ENCODE results near the gene ACOT4. TPM values are rescaled to one million over a fixed set of nuclear protein-coding genes. Genes with fewer than 3 reads are reported as not detected.
"Not testable (repeated sequence)": the region's sequence is repeated elsewhere in the genome, so short reads cannot be mapped to it uniquely, and the experiment has no call there.

ACOT4 gene
- total and polyA plus RNA-seq, 4 donors, result 0.15 to 1.6 (median 0.84) TPM

- DNase-seq (peak; percentile 70 to 86), ATAC-seq (ENCODE audit: low FRiP score) (peak; percentile 82)
- H3K36me3 ChIP-seq (ENCODE audit: control insufficient read depth in 1 of 2, insufficient read depth in 2 of 2, low read length in 1 of 2); H3K27ac ChIP-seq (ENCODE audit: low read depth in 1 of 2, low read length in 2 of 2); H3K27me3 ChIP-seq (ENCODE audit: control insufficient read depth in 1 of 2, insufficient read depth in 2 of 2, low read length in 1 of 2); H3K9me3 ChIP-seq (ENCODE audit: control insufficient read depth, low read length); H3K4me1 ChIP-seq (ENCODE audit: control insufficient read depth in 1 of 2, insufficient read depth in 2 of 2, low read length in 2 of 2); intact Hi-C loops (cut with DNase I); H3K4me3 ChIP-seq (ENCODE audit: low read length in 2 of 2): not testable (repeated sequence)
- 34 to 38% methylated on average over 8 of the region's 8 CpGs for WGBS, 2 donors
These were observed 20.8 kb upstream of the ACOT4 start for GRCh38 chr14:73570913-73571312.

GRCh38 chr14:73573034-73573433 lies 18.6 kb upstream of the ACOT4 start:
- DNase-seq; H3K9me3 ChIP-seq (ENCODE audit: control insufficient read depth, low read length); H3K36me3 ChIP-seq (ENCODE audit: control insufficient read depth in 1 of 2, insufficient read depth in 2 of 2, low read length in 1 of 2); intact Hi-C loops (cut with DNase I); H3K4me3 ChIP-seq (ENCODE audit: low read length in 2 of 2); H3K4me1 ChIP-seq (ENCODE audit: control insufficient read depth in 1 of 2, insufficient read depth in 2 of 2, low read length in 2 of 2); H3K27me3 ChIP-seq (ENCODE audit: control insufficient read depth in 1 of 2, insufficient read depth in 2 of 2, low read length in 1 of 2); ATAC-seq (ENCODE audit: low FRiP score); H3K27ac ChIP-seq (ENCODE audit: low read depth in 1 of 2, low read length in 2 of 2): not testable (repeated sequence)
- 69 to 71% methylated on average over 5 of the region's 5 CpGs for WGBS, 2 donors

- DNase-seq; H3K4me3 ChIP-seq (ENCODE audit: low read length in 2 of 2); H3K27ac ChIP-seq (ENCODE audit: low read depth in 1 of 2, low read length in 2 of 2); H3K27me3 ChIP-seq (ENCODE audit: control insufficient read depth in 1 of 2, insufficient read depth in 2 of 2, low read length in 1 of 2); intact Hi-C loops (cut with DNase I); H3K36me3 ChIP-seq (ENCODE audit: control insufficient read depth in 1 of 2, insufficient read depth in 2 of 2, low read length in 1 of 2); H3K9me3 ChIP-seq (ENCODE audit: control insufficient read depth, low read length); H3K4me1 ChIP-seq (ENCODE audit: control insufficient read depth in 1 of 2, insufficient read depth in 2 of 2, low read length in 2 of 2); ATAC-seq (ENCODE audit: low FRiP score): not testable (repeated sequence)
- WGBS, 2 donors, result 95 to 96% methylated on average over 4 of the region's 4 CpGs
These were observed 17.9 kb upstream of the ACOT4 start for GRCh38 chr14:73573740-73574139.

GRCh38 chr14:73574251-73574650 lies 17.4 kb upstream of the ACOT4 start:
- H3K27ac ChIP-seq (ENCODE audit: low read depth in 1 of 2, low read length in 2 of 2); H3K4me1 ChIP-seq (ENCODE audit: control insufficient read depth in 1 of 2, insufficient read depth in 2 of 2, low read length in 2 of 2); ATAC-seq (ENCODE audit: low FRiP score); DNase-seq; H3K9me3 ChIP-seq (ENCODE audit: control insufficient read depth, low read length); H3K27me3 ChIP-seq (ENCODE audit: control insufficient read depth in 1 of 2, insufficient read depth in 2 of 2, low read length in 1 of 2); intact Hi-C loops (cut with DNase I); H3K4me3 ChIP-seq (ENCODE audit: low read length in 2 of 2); H3K36me3 ChIP-seq (ENCODE audit: control insufficient read depth in 1 of 2, insufficient read depth in 2 of 2, low read length in 1 of 2): not testable (repeated sequence)
- WGBS, 2 donors, result 96% methylated on average over 7 of the region's 7 CpGs

- H3K9me3 ChIP-seq (ENCODE audit: control insufficient read depth, low read length), result no peaks in the 10 kb centered on the region
- H3K27ac ChIP-seq (ENCODE audit: low read depth in 1 of 2, low read length in 2 of 2), result no peak overlapping the region
- ATAC-seq (ENCODE audit: low FRiP score) (no peak), DNase-seq (no peak)
- no peaks in the 10 kb centered on the region for H3K4me1 ChIP-seq (ENCODE audit: control insufficient read depth in 1 of 2, insufficient read depth in 2 of 2, low read length in 2 of 2)
- no peak overlapping the region for H3K4me3 ChIP-seq (ENCODE audit: low read length in 2 of 2)
- H3K27me3 ChIP-seq (ENCODE audit: control insufficient read depth in 1 of 2, insufficient read depth in 2 of 2, low read length in 1 of 2), result no peaks in the 10 kb centered on the region
- H3K36me3 ChIP-seq (ENCODE audit: control insufficient read depth in 1 of 2, insufficient read depth in 2 of 2, low read length in 1 of 2), result no peaks in the 10 kb centered on the region
- WGBS, 2 donors, result 76 to 80% methylated on average over 3 of the region's 3 CpGs
- intact Hi-C loops (cut with DNase I), result no loop called here
These were observed 15.3 kb upstream of the ACOT4 start for GRCh38 chr14:73576391-73576790.

GRCh38 chr14:73577214-73577613 lies 14.5 kb upstream of the ACOT4 start:
- not testable (repeated sequence) for DNase-seq
- WGBS, 2 donors, result 98 to 100% methylated on average over 2 of the region's 2 CpGs

GRCh38 chr14:73582102-73582979 lies 9.3 kb upstream of the ACOT4 start:
- H3K27me3 ChIP-seq (ENCODE audit: control insufficient read depth in 1 of 2, insufficient read depth in 2 of 2, low read length in 1 of 2); H3K4me1 ChIP-seq (ENCODE audit: control insufficient read depth in 1 of 2, insufficient read depth in 2 of 2, low read length in 2 of 2); DNase-seq; ATAC-seq (ENCODE audit: low FRiP score); intact Hi-C loops (cut with DNase I); H3K4me3 ChIP-seq (ENCODE audit: low read length in 2 of 2); H3K36me3 ChIP-seq (ENCODE audit: control insufficient read depth in 1 of 2, insufficient read depth in 2 of 2, low read length in 1 of 2); H3K9me3 ChIP-seq (ENCODE audit: control insufficient read depth, low read length); H3K27ac ChIP-seq (ENCODE audit: low read depth in 1 of 2, low read length in 2 of 2): not testable (repeated sequence)
- WGBS, 2 donors, result 85 to 90% methylated on average over 9 to 10 of the region's 11 CpGs

More at GRCh38 chr14:73577214-73577613, 14.5 kb upstream of the ACOT4 start:
- H3K27me3 ChIP-seq (ENCODE audit: control insufficient read depth in 1 of 2, insufficient read depth in 2 of 2, low read length in 1 of 2); H3K36me3 ChIP-seq (ENCODE audit: control insufficient read depth in 1 of 2, insufficient read depth in 2 of 2, low read length in 1 of 2); H3K9me3 ChIP-seq (ENCODE audit: control insufficient read depth, low read length); H3K4me1 ChIP-seq (ENCODE audit: control insufficient read depth in 1 of 2, insufficient read depth in 2 of 2, low read length in 2 of 2); H3K4me3 ChIP-seq (ENCODE audit: low read length in 2 of 2); intact Hi-C loops (cut with DNase I); H3K27ac ChIP-seq (ENCODE audit: low read depth in 1 of 2, low read length in 2 of 2); ATAC-seq (ENCODE audit: low FRiP score): not testable (repeated sequence)

GRCh38 chr14:73588695-73589094 lies 3.0 kb upstream of the ACOT4 start:
- DNase-seq (no peak), ATAC-seq (ENCODE audit: low FRiP score) (no peak)
- intact Hi-C loops (cut with DNase I), result no loop called here
- H3K27ac ChIP-seq (ENCODE audit: low read depth in 1 of 2, low read length in 2 of 2), result no peak overlapping the region
- H3K27me3 ChIP-seq (ENCODE audit: control insufficient read depth in 1 of 2, insufficient read depth in 2 of 2, low read length in 1 of 2), result no peaks in the 10 kb centered on the region
- no peaks in the 10 kb centered on the region for H3K4me1 ChIP-seq (ENCODE audit: control insufficient read depth in 1 of 2, insufficient read depth in 2 of 2, low read length in 2 of 2)
- no peaks in the 10 kb centered on the region for H3K36me3 ChIP-seq (ENCODE audit: control insufficient read depth in 1 of 2, insufficient read depth in 2 of 2, low read length in 1 of 2)
- WGBS, 2 donors, result 89% methylated on average over 1 of the region's 1 CpG
- no peak overlapping the region for H3K4me3 ChIP-seq (ENCODE audit: low read length in 2 of 2)
- H3K9me3 ChIP-seq (ENCODE audit: control insufficient read depth, low read length), result no peaks in the 10 kb centered on the region

GRCh38 chr14:73589116-73589515 lies 2.6 kb upstream of the ACOT4 start:
- ATAC-seq (ENCODE audit: low FRiP score) (no peak), DNase-seq (no peak)
- H3K9me3 ChIP-seq (ENCODE audit: control insufficient read depth, low read length), result no peaks in the 10 kb centered on the region
- intact Hi-C loops (cut with DNase I), result no loop called here
- WGBS, 2 donors, result 91% methylated on average over 4 of the region's 4 CpGs
- H3K36me3 ChIP-seq (ENCODE audit: control insufficient read depth in 1 of 2, insufficient read depth in 2 of 2, low read length in 1 of 2), result no peaks in the 10 kb centered on the region
- no peaks in the 10 kb centered on the region for H3K27me3 ChIP-seq (ENCODE audit: control insufficient read depth in 1 of 2, insufficient read depth in 2 of 2, low read length in 1 of 2)
- H3K4me3 ChIP-seq (ENCODE audit: low read length in 2 of 2), result no peak overlapping the region
- no peaks in the 10 kb centered on the region for H3K4me1 ChIP-seq (ENCODE audit: control insufficient read depth in 1 of 2, insufficient read depth in 2 of 2, low read length in 2 of 2)
- no peak overlapping the region for H3K27ac ChIP-seq (ENCODE audit: low read depth in 1 of 2, low read length in 2 of 2)

Data from aorta (tissue), 5 donors.